GM21737 (cell line): Measurements from ENCODE around the gene GLI3.

Source experiments
- ATAC-seq: cut with Tn5 transposase; IDR thresholded peaks from one replicate; pipeline ENCODE4 v1.9.1; 2021; ENCODE audit warnings: mild to moderate bottlenecking, moderate library complexity; ENCODE audit not compliant: unreplicated experiment

Gene GLI3

DNA sequence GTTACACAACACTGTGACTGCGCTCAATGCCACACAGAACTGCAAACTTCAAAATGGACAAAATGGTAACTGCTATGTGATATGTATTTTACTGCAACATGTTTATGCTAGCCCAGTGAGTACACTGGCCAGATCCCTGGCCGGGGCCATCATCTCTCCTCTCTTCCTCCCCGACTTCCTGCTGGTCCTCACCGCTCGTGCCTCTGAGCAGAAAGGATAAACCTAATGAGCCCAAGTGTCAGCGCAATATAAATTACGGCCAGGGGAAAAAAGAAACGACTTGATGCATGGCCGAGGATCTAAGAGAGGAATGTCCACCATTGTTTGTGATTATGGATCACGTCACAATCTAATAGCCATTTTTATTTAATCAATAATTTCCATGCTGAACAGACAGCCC lies 225.2 kb downstream of the GLI3 start:
- ATAC-seq: no peak

DNA sequence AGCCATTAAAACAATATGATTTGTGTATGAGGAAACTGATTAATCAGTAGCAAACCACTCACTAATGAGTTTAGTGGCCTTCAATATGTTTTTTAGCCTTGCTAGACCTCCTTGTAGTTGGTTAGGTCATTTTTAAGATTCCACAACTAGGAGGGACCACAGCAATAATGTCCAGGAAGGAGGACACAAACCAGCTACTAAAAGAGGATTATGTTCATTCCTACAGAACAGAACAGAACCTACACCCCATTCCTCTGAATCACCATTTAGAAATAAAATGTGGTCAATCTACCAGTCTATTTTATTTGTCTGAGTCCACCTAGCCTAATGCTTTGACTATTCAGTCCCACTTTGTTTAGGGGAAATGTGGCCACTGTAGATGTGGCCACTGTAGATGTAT lies 226.3 kb downstream of the GLI3 start:
- no peak for ATAC-seq

DNA sequence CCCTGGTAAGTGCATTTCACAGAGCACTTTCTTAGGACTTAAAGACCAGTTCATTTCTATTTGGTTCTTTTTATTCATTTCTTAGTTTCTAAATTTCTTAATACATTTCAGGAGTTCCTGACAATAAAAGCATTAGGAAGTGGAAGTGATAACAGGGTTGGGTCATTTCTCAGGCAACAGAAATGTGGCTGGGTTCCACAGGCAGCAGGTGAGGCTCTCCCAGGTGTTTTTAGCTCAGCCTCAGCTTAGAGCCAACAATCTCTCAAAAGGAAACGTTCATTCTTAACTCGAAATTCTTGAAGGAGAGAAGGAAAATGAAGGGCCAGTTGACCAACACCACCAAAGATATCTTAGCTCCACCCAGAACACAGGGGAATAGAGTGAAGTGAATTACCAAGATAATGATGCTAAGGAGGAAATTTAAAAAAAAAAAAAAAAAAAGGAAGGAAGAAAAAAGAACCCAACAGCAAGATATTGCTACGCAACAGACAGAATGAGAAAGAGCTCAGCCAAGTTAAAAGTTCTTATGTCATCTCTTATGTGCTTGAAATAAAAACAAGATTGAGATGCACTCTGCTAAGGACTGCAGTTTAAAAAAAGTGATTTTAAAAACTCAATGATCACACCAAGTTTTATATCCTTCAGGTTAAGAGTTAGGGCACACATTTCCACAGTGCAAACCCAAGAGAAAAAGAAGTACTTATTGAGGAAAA lies 230.1 kb downstream of the GLI3 start:
- no peak for ATAC-seq

DNA sequence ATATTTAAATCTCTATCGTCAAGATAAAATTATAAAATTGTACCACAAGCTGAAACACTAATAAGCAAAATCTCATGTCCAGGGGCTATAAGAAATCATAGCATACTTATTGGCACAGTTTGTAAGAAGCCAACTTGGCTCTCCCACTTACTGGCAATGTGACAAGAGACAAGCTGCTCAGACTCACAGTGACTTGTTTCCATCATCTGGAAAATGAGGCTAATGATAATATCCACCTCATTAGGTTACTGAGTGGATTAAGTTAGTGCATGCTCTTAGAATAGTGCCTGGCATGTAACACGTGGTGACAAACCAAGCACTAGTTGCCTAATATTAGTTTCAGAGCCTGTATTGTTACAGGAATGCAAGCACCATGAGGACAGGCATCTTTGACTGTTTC lies 234.4 kb downstream of the GLI3 start:
- no peak for ATAC-seq

DNA sequence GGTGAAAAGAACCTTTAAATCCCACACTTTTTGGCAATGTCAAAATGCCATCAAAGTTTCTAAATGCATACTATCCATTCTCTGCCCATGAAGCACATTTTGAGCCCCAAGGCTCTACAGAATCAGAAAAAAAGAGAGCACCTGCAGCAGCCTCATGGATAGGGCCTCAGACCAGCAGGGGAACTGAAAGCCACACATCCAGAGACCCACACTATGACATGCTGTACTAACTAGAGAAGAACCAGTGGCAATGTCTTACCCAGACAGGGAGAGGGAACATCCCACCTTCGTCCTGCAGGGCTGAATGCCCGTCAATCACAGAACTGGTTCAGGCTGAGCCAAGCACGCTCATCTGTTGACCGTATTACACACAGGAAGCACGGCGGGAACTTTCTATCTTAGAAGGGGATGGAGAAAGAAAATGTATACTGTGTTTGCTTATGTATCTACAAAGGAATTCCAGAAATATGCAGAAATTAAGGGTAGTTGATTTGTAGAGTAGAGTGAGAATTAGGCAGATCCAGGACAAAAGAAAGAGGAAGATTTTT lies 237.2 kb downstream of the GLI3 start:
- ATAC-seq: no peak

DNA sequence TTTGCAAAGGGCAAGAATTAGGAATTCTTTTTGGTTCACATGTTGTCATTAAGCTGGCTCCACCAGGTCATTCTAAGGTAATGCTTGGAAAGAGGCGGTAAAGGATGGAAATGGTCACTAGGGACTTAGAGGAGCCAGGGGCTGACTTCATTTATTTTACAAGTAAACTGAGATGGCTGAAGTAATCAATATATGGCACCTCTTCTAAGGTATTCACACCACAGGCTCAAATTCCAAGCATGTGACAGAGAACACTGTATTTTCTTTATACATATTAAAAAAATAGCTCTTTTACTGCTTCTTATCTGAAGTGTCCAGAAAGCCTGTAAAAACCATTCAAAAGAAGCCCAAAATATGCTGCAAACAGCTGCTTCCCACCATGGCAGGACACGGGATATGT lies 239.0 kb downstream of the GLI3 start:
- no peak for ATAC-seq

DNA sequence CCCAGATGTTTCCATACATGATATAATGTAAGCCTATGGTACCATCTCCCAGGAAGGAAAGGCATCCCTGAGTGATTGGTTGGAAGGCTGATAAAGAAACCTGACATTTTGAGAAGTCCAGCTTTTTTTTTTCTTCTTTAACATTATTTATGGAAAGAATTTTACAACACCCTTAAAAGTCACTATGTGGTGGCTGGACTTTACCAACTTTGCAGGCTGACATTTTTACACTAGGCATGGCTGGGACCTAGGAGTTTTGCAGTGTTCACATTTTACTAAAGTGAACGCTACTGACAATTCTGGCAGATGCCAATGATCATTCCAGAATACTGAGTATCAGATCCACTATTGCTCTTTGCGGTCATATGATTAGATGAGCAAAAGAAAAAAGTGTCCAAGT lies 239.9 kb downstream of the GLI3 start:
- ATAC-seq: no peak

DNA sequence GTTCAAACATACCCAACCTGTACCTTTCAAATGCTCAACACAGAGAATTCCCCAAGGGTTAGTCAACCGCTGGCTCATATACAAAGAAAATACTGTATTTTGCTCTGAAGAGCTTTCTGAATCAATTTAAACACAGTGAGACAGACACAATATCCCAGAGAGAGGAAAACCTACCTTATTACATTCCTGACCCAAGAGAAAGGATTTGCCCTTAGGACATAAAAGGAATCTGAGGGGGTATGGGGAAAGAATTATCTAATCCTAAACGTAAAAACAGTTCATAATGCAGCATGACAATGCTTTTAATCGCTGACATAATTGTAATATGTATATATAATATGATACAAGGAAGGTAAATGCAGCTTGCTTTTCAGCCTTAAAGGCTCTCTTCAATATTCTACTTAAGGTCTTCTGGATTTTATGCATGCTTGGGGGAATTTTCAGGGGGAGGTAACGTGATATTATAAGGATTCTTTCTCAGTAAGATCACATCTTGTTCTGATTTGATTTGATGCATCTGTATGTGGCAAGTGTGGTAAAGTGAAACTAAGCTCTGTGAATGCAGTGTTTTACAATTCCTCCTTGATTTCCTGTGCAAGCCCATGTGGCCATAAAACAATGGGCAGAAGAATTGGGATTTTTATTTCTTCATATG lies 240.5 kb downstream of the GLI3 start:
- no peak for ATAC-seq

DNA sequence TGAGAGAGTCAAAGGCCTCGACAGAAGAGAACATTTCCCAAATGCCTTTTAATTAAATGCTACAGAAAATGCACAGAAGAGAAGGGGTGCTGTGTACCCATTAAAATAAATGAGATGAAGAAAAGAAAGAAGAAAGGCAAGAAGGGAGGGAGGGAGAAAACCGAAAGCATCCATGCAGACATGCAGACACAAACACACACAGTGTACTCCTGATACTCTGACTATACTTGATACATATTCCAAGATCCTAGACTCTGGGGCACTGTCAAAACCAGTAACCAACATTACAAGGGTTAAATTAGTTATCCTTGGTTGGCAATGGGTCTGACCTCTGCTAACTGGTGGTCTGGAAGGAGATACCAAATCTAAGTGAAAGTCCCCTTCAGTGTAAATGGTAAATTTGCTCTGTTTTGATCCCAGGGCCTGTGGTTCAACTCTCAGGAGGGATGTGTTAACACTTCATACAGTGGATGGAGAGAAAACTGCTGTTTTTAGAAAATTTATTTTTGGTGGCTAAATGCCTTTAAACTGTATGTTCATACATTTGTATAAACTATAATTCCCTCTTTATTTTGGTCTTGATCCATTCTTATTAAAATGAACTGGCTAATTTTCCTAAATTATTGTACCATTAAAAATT lies 241.3 kb downstream of the GLI3 start:
- no peak for ATAC-seq

DNA sequence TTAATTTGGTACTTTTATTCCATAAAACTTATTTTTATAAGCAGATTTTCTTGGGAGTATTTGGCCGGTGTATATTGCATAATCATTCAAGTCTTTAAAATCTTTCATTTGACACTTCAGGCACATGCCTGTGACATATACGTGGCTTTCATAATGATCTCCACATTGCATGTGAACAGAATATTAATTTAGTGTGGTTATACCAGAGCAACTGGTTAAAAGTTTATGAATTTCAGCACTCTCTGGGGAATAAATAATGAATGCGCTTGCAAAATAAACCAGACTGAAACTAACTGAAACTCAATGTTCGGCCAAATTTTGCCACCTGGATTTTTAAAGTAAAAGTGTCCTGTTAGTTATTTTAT lies 242.3 kb downstream of the GLI3 start:
- ATAC-seq: no peak

DNA sequence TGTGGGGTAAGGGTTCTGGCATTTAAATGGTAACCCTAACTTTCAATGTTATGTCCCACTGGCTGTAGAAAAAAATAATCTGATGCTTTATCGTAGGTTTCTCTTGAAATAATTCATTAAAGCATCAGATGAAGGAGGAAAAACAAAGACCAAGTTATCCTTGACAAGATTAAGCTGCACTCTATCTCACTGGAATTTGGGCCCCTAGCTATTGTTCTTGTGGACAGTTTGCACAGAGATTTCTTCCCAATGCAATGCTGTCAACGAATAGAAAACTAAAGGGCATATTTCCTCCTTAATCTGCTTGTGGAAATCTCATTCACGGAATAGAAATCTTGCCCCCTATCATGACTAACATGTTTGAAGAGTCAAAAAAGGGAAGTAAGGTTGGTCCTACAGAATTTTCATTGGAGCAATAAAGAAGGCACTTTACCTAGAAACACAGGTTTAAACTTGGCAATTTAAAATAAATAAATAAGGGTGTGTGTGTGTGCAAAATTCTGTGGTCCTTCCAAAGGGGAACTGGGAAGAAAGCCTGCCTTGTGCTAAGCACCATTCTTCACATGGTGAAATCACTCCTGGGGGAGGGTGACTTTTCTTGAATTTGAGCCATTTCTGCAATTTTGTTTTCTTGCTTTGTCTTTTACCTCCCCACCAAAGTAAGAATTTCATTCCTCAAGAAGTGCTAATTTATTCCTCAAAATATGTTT lies 242.8 kb downstream of the GLI3 start:
- no peak for ATAC-seq

DNA sequence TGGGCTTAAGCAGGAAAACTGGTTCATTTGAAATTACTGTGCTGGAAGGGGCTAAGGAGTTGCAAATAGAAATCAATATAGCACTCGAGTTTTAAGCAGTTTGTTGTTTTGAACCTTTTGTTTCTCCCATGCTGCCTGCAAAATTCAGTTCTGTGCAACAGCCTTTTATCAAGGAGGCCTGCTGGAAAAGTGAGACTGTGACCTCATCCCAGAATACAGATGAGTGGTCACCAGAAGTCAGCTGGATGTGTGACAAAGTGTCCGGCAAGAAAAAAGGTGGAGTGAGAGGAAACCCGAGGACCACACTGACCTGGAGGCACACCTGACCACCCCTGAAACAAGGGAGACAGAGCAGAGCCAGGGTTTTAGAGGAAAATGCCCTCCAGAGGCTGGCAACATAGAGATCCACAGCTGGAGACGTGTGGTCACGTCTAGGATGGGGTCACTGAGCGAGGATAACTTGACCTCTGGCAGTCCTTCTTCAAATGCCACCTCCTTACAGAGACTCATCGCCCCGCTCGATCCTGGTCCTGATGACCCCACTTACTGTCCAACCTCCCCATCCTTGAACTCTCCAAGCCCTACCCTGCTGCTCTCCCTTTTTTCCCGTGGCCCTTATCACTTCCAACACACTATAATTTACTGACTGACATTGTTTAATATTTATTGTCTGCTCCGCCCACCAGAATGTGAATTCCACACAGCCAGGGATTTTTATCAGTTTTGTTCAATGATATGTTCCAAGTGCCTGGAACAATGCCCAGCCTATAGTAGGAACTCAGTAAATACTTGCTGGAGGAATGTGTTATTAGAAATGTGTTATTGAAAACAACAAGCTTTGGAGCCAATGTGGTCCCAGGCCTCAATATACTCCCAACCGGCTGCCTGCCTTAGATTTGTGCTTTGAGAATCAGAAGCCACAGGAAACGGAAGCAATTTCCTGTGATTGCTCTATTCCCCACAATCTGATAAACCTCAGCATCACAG lies 243.8 kb downstream of the GLI3 start:
- no peak for ATAC-seq

DNA sequence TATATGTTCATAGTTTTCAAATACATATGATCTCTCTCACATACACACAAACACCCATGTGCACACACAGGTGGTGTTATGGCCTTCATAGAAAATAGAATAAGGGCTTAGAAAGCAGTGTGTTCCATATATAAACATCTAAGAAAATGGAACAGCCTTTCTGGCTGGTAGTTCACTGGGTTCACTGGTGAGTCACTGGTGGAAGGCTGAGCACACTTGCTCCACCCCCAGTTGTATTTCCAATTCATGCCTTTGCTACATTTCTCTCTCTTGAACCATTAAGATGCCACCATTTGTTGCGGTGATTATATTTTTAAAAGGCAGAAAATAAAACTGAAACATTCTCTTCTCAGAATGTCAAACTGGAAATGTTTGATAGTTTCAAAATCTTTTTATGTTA lies 252.1 kb downstream of the GLI3 start:
- no peak for ATAC-seq

DNA sequence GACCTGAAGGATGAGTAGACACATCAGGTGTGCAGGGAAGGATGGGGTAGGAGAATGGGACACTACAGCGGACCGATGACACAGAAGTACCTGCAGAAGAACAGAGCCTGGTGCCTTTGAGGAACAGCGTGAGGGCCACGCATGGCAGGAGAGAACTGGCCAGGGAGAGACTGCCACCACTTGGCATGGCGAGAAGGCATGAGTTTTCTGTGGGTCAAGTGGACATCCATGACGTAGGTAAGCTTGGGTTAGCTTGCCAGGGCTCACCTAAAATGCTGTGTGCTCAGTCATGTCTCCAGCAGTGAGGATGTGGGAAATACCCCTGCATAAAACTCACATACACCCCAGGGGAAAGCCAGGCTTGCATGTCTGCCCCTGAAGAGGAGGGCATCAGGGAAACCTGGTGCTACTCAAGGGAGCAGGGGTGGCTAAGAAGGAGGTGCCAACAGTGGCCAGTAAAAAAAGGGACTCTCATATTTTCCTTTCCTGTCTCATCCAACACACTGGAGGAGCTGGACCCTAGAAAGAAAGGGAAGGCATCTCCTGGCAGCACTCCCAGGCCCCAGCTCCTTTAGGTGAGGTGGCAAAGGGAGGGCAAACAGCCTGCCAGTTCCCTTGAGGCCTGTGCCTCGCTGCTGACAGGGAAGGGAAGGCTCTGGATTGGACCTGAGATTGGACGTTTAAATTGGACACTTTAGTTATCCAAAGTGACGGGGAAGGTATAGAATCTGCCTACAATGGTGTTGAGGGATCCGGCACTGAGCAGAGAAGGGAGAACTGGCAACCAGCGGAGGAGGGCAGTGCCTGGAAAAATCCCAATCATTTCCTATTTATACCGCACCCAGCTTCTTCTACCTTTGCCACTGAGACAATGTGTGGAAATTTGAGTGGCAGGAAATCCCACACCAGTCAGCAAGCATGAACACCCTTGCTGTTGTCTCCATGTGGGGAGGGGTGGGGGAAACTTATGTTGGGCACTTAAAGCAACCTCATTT lies 255.7 kb downstream of the GLI3 start:
- ATAC-seq: no peak

DNA sequence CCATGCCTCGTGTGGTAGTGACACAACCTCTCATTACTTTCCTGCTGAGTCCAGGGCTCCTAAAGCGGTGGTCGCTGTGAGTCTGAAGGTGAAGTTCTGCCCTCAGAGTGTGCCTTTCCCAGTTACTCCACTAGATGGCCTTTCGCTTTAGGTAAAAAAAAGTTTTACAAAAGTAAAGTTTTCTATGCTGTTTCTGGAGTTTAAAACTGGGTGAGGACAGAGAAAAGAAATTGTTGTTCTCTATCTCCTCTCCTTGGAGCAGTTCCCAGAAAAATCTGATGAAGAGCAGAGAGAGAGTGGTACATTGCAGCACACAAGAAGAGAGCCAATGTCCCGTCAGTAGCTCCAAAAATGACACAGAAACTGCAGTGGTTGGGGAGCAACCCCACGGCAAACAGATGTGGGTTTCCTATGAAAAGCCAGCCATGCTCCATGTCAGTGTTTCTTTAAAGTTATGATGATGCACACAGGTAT lies 257.1 kb downstream of the GLI3 start:
- ATAC-seq: no peak

DNA sequence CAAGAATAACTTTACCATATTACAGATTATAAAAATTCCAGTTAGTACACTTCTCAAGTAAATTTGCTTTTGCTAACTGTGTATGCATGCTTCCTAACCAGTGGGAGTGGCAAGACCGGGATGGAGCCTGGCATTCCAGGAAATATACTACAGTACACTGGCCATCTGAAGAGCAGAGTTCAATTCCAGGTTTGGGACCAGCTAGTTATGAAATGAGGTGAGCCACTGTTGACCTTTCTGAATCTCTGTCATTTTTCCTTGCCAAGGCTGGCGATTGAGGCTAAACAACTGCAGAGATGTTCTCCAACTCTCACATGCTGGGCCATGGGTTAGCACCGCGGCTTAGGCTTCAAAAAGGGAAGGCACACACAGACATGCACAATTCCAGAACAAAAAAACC lies 258.2 kb downstream of the GLI3 start:
- no peak for ATAC-seq

DNA sequence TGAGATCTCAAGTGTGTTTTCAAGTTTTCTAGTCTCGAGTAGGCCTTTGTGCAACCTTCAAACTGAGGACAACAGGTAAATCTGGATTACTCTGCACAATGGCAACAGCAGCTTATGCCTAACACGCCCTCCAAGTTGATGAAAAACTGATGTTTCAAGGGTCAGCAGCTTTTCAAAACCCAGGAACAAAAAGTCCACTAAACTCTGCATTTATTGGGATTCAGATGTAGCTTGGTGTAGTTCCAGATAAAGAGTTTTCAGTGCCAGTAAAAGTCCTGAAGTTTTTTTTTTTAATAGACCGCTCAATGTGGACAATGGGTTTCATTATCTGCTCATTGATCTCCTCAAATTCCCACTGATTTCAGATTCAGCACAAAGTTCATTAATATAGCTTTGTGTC lies 259.3 kb downstream of the GLI3 start:
- ATAC-seq: no peak

DNA sequence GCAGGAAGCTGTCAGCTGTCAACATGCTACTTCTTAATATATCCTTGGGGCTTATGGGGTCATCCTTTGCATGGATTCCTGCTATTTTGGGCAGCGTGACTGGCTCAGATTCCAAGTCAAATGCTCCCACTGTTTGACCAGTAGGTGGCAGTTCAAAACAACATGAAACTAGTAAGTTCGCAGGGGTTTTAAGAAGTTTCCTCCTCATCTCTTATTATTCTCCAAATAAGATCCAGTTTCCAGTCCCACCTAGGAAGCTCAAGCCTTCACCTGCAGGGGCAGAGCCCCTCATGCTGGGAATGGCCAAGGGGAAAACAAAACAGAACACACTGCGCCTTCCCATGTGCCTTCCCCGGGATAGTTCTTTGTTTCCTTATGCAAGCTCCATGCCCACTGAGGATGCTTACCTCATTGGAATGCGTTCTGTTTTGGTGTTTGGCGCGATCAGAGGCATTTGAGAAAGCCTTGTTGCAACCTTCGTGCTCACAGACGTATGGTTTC lies 259.8 kb downstream of the GLI3 start:
- no peak for ATAC-seq

DNA sequence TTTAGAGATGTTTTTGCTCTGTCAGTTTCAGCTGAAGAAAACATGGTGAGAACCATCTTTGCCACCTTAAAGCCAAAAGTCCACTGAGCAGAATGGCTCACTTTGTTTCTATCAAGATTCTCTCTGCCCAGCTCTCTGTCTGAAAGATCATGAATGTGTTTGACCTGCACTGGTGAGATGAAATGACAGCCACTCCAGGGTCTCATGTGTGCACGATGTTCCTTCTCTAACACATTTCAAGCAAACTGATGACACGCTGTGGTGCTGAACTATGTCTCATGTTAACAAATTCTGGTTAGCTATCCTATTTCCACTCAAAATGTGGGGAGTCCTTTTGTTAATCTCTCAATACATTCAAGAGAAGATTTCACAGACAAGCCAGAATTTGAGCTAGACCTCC lies 260.6 kb downstream of the GLI3 start:
- ATAC-seq: no peak
